CD4-positive, alpha-beta T cell treated with Interleukin-6 for 4 hours (primary cell): ENCODE measurements around the gene CEMIP.

Source experiments
- DNase-seq: peaks from one replicate; pipeline ENCODE4 v3.0.0-alpha.2; 2020; ENCODE audit warnings: mixed read lengths

Gene CEMIP

DNA sequence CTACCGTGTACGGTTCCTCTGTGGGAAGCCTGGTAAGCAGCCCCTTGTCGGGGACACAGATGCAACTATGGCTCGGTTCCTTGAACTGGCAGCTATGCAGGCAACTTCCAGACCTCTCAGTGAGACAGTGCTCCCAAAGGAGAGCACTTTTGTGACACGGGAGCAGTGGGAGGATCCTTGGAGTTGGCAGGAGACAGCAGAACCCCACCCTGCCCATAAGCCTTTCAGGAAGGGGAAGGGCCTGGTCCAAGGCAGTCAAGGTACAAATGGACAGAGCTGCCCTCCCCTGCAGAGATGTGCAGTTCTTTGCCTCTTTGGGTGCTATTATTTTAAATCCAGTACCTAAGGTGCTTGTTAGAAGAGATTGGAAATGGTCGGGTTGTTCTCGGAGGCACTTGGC, 115.9 kb downstream of the CEMIP start:
- no peak for DNase-seq

DNA sequence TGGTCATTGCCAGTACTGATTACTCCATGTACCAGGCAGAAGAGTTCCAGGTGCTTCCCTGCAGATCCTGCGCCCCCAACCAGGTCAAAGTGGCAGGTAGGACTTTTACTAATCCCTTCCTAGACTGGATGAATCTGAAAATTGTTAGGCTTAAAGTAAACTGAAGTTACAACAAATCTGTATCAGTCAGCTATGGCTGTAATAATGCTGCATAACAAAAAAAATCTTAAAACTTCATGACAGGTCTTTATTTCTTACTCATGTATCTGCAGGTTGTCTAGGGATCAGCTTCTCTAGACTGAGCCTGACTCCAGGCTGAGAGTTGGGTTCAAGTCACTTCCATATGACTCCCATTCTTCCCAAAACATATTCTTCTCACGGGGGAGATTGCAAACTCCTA, 116.8 kb downstream of the CEMIP start:
- no peak for DNase-seq

DNA sequence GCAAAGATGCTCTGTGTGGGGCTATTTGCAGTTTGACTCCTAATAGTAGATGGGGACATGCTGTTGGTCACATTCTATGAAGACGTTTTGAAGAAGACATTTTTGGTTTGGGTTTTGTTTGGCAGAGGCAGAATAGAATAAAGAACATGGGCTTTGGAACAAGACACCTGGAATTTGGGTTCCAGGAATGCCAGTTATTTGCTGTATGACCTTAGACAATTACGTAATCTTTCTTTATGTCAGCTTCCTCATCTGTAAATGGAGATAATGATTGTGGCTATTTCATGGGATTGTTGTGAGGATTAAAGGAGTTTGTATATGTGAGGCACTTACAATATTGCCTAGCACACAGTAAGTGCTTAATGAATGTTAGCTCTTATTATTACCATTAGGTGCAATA, 118.9 kb downstream of the CEMIP start:
- DNase-seq: no peak

DNA sequence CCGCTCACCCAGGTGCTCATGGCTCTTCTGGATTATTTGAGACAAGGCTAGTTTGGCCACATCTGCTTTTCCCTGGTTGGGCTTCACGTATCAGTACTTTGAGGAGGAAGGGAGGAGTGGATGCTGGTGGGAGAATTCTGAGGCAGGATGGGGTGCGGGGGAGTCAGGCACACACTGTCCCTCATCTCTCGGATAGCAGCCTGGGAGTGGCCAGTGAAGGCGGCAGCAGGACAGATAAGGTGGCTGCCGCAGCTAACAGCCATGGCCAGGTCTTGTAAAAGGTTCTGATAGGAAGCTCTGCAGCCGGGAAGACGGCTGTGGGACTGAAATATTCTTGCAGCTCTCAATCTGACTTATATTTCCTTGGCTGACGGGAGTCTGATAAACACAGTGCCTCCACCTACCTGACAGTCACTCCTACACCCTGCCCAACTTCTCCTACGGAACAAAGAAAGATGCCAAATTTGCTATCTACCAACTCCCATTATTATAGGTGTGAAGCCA, 123.2 kb downstream of the CEMIP start:
- no peak for DNase-seq

DNA sequence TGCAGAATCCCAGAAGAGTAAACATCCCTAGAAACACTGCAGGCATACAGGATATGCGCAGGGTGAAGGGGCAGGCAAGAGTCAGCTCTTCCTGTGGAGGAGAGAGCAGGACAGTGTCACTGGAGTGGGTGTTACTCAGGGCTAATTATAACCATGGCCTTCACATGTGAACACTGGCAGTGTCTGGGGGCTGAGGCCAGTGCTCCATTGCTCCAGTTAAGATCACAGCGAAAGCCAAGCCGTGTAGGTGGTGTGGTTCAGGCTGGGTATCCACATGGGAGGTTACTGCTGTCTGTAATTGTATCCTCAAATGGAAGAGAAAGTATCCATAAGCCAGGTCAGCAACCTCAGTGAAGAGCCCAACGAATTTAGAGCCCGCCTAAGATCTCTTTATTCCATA, 125.8 kb downstream of the CEMIP start:
- no peak for DNase-seq

DNA sequence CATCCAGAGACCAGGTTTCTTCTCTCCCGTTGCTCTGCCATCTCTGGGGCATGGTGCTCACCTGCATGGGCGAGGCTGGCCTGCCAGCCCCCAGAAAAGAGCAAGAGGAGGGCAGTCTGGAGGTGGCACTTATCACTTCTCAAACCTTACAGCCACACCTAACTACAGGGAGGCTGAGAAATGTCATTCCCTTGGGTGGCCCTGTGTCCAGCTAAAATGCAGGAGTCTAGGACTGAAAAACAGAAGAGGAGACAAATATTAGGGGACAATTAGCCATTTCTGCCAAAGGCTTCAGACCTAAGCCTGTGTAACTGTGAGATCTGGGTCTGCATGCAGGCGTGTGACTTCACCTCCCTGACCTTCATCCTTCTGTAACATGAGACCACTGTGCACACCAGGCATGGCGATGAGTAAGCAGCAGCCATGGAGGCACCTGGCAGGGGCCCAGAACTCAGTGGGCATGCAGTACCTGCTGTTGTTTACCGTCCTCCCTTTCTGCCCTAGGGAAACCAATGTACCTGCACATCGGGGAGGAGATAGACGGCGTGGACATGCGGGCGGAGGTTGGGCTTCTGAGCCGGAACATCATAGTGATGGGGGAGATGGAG, 127.1 kb downstream of the CEMIP start:
- no peak for DNase-seq

DNA sequence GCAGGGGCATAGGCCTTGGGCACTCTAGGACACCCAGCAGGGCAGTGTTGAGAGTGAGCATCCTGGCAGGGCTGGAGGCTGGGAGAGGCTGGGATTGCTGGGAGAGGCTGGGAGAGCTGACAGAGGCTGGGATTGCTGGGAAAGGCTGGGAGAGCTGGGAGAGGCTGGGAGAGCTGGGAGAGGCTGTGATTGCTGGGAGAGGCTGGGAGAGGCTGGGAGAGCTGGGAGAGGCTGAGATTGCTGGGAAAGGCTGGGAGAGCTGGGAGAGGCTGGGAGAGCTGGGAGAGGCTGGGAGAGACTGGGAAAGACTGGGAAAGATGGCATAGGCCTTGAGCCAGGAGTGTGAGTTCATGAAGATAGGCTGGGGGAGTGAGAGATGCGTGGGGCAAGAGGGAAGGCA, 132.7 kb downstream of the CEMIP start:
- no peak for DNase-seq

DNA sequence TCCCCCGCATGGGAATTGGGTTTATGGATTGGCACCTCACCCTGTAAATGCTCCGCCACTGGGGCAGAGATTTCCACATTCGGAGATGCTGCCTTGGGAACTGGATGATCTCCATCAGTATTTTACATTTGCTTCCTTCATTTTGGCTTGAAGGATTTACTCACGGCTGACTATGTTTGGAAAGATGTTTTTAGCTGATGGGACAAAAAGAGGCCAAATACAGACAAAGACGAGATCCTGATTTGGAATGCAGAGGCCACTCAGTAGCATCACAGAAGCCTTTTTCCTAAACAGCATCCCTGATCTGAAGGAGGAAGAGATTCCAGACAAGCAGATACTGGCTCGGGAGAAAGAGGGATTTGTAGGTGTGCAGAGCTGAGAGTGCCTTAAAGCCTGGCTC, 133.5 kb downstream of the CEMIP start:
- DNase-seq: no peak

DNA sequence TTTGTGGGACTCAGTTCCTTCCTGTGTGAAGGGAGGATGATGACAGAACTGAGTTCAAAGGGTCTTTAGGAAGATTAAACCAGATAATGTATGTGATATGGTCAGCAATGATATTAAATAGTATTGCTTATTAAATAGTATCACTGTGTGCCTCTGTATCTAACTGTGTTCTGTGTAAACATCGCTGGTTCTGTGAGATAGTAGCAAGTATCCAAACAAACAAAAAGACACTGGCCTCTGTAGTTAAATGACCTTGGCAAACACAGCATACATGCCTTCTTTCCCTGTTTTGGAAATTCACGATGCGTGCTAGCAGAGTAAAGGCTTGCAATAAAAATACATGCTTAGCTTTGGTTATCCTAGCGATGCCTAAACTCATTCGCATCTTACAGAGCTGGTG, 134.4 kb downstream of the CEMIP start:
- no peak for DNase-seq

DNA sequence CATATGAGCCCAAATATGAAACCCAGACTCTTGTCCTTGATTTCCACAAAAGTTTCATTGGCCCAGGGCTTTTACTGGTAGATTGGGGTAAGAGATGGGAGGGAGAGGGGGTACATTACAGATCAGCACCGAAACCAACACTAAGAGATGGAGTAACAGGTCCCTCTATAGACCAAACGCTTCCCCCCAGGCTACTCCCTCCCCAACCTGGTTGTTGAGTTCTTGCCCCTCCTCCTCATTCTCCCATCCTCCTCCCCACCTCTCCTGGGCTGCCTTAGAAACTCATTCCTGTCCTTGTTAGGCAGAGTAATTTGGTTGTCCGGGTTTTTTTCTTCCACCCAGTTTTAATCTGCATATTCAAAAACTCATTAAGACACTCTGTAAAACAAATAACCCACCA, 136.3 kb downstream of the CEMIP start:
- no peak for DNase-seq

DNA sequence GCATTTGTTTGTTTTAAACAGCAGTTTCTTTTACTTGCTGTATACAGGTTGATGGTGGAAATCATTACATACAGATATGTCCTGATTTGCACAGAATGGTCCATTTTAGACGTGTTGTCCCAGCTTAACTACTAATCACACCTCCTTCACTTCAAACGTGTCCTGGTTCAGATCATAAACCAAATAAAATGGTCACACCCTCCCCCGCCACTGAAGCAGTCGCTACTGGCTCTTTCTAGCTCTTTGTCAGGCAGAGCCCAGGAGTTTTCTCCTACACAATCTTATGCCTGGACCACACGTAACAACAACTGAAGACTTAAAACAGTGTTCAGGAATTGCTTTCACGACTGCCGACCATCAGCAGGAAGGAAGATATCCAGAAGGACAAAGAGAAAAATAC, 136.9 kb downstream of the CEMIP start:
- DNase-seq: no peak

DNA sequence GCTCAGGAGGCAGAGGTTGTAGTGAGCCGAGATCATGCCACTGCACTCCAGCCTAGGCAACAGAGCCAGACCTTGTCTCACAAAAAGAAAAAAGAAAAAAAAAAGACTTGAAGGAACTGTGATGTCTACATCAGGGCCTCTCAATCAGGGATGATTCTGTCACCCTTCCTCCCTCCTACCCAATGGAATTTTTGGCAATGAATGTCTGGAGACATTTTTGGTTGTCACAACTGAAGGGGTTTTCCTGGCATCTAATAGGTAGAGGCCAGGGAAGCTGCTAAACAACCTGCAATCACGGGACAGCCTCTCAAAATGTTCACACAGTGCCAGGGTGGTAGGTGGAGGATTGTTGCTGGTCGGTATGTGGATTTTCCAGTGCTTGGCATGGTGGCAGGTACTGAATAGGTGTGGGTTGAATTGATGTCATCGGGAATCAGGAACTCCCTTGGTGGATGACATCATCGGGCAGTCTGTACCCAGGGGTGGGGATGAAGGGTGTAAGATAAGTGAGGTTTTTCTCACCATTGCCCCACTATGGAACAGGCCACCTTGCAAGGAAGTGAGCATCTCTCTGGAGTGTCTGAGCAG, 139.1 kb downstream of the CEMIP start:
- DNase-seq: no peak

DNA sequence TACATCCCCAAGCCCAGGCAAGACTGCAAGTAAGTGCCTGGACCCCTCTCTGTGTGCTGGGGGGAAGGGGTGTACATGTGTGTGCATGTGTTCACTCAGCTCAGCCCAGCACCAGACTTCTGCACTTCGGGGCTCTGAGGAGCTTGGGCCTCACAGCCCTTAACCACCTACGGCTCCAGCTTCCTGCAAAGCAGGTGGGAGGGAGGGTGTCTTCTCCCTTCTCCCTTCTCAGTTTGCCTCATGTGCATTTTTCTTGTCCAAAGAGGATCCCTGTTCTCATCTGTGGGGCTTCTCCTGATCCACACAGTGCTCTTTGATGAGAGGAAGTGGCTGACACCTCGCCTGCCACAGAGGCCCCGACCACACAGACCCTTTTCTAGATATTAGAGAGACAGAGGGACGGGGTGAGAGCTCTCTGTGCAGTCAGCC, 141.1 kb downstream of the CEMIP start:
- no peak for DNase-seq

DNA sequence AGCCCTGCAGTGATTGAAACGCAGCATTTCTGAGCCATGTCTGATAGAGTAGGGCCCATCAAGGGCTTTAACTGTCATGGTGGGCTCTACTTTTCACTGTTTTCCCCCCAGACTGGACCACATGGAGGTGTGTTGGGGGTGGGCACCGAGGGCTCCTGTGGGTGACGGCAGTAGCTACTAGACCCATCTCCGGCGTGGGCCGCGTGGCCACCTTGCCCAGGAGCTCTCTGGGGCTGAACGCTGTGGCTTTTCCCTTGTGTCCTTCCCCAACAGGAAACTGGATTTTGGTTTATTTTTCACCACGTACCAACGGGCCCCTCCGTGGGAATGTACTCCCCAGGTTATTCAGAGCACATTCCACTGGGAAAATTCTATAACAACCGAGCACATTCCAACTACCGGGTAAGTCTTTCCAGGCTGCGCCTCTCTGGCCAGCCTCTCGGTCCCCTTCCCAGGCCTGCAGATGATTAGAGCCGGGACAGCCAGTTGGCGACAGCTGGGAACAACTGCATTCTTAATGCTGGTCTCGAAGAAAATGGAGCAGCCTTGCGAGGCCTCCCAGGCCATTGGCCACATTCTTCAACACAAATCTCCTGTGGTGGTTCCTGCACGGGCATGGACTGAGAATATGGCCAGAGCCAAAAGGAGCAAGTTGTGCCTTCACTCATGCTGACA, 142.7 kb downstream of the CEMIP start:
- DNase-seq: no peak

DNA sequence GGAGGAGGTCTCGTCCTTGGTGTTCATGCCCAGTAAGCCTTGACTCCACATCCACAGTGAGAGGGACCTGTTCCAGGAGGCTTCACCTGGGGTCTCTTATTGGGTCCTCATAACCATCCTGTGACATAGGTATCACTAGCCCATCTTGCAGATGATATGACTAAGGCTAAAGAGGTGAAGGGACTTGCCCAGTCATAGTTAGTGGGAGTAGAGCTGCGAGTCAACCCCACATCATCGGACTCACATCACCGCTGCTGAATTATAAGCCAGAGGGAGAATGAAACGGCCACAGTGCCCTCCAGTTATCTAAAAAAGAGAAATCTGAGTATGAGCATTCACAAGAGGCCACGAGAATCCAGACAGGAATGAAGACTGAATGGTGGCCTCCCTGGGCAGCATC, 144.5 kb downstream of the CEMIP start:
- no peak for DNase-seq

DNA sequence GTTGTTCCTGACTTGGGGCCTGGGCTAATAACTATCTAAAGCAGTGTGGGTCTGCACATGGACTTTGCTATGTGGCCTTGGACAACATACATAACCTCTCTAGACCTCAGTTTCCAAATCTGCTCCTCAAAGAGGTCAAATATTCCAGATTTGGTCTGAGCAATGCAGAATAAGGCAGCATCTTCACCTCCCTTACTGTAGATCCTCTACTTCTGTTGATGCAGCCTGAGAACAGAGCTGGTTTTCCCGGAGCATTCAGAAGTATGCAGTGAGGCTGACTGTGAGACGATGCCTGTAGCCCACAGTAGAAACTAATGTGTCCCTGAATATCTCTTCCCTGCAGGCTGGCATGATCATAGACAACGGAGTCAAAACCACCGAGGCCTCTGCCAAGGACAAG, 145.1 kb downstream of the CEMIP start:
- DNase-seq: no peak

DNA sequence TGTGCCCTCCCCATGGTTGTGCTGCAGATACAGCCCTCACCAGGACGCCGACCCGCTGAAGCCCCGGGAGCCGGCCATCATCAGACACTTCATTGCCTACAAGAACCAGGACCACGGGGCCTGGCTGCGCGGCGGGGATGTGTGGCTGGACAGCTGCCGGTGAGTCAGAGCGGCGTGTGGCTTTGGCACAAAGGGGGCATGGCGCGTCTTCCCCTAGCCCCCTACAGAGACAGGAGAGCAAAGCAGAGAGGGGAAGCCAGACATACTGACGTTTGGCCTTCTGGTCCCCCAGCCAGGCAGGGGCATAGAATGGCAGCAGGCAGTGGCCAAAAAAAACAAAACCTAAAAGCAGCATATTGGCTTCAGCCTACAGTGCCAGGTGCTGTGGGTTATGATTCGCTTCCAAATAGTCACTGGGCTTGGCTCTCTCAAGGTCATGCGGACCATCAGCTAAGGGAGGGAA, 146.5 kb downstream of the CEMIP start:
- DNase-seq: no peak

DNA sequence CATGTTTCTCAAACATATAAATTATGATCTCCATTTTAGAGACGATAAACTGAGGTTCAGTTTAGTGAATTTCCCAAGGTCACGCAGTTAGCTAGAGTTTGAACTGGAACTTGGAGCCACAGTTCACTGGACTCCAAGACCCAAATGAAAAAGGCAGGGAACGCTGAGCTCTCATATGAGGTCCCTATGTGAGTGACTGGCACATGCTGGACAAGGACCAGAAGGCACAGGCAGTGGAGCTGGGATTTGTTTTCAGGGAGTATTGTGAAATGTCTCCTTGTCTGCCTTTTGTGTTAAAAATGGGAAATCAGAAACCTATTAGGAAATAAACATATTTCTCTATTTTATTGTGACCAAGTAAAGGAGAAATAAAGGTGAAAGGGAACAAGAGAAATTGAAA, 147.0 kb downstream of the CEMIP start:
- no peak for DNase-seq

DNA sequence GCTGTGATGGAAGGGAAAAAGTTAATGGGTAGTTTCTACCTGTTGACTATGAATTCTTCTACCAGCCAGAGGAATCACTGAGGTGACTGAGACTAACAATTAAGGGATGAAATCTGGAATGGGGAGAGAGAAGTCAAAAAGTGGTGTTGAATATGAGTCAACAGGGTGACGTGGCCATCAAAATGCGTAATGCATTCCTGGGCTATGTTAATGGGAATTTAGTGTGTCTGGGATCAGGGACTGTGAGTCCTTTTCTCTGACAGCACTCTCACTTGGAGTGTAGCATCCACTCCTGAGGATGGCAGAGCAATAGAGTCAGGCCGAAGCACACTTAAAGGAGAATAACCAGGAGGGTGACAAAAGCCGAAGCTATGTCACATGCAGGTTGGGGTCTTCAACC, 150.1 kb downstream of the CEMIP start:
- DNase-seq: no peak

DNA sequence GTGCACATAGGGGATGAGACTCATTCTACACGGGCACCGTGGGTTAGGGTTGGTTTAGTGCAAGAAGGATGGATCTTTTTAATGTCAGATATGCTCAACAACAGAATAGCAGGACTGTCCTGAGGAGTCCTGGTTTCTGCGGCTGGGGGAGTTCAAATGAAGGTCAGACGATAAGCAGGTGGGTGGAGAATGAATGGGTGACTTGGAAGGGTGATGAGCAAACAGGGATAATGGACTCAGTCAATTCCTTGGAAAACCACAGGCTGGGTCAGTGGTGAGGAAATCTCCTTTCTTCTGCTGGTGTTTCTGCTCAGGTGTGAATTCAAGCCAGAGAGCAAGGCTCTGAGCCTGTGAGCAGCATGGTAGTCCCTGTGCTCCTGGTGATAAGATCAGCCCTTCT, 150.5 kb downstream of the CEMIP start:
- DNase-seq: no peak

DNA sequence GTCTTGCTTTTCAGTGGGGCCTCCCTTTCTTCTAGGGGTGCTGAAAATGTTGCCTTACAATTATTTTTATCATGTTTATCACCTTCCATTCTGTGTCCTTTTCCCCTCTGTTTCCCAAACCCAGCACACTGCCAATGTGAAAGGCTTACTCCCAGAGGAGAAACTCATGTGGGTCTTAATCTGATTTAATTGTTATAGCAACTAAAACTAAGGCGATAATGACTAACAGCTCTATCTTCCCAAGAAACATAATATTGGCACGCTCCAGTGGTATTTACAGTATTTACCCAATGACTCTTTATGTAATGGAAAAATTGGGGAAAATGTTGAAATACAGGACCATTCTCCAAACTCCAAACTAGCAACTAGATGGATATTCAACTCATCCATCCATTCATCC, 152.0 kb downstream of the CEMIP start:
- DNase-seq: no peak

DNA sequence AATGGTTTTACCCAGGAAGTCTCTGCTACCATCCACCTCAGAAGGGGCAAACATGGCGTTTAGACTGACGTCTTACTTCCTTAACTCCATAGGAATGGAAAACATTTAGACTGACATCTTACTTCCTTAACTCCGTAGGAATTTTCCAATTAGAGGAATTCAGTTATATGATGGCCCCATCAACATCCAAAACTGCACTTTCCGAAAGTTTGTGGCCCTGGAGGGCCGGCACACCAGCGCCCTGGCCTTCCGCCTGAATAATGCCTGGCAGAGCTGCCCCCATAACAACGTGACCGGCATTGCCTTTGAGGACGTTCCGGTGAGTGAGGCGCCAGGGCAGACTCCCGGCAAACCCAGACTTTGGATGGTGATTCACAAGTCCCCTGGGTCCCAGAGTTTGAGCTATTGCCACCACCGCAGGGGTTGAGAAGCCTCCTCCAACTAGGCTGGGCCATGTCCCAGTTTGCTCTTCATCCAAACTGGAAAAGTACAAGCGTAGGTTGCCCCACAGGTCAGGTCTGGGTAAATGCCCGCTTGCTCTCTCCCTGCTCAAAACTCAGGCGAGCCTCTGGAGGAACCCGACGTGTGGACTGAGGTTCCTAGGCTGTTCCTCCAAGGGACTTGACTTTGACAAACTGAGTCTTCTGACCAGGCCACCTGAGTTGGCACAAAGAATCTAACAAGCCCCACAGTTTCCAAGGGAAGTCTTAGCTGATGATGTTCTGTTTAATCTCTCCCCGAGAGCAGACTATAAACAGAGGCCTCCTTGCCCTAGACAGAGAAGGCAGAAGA, 152.7 kb downstream of the CEMIP start:
- no peak for DNase-seq

DNA sequence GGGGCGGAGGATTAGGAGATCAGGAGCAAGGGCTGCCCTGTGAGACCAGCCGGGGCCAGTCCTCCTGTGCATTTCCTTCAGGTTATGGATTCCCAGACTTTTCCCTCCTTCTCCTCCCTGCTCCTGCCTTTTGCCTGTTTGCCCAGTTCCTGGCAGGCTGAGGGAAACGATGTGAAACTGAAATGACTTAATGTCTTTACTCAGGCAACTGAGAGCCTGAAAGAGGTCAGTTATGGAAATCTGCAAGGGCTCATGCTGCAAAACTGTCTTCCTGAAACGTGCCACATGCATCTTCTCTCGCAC, 153.3 kb downstream of the CEMIP start:
- DNase-seq: no peak

DNA sequence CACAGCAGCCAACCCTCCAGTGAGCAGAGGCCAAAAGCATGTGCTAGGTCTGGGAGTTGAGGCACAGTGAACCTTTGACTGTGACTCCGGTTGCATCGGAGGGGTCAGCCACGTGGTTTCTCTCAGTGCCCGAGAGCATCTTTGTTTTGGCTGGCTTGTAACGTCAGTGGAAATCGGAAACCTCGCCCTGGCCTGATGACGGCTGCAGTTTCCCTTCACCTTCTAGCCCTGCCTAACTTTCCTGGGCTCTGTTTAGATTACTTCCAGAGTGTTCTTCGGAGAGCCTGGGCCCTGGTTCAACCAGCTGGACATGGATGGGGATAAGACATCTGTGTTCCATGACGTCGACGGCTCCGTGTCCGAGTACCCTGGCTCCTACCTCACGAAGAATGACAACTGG, 153.8 kb downstream of the CEMIP start:
- no peak for DNase-seq
